WTC11 (cell line): Measurements from ENCODE around the gene ABCA13. TPM values are rescaled to one million over a fixed set of nuclear protein-coding genes. Genes with fewer than 3 reads are reported as not detected.
A peak's percentile ranks its signal among the peaks of the same experiment; 100 is the strongest.
"Not testable (repeated sequence)": the region's sequence is repeated elsewhere in the genome, so short reads cannot be mapped to it uniquely, and the experiment has no call there.

Experiments used
- ATAC-seq: fragments of 200-7000 bp; cut with Tn5 transposase; 2 replicates; pipeline ENCODE4 v1.10.0; 2021; ENCODE audit warnings: mild to moderate bottlenecking, moderate library complexity
- CTCF ChIA-PET: fragments of 300-600 bp; sonication (Branson Sonifier 250); formaldehyde crosslinking; loops from one replicate; lab custom pipeline; 2021; ENCODE audit warnings: antibody characterized with exemption; lab: Charles Lee
- POLR2A ChIA-PET: fragments of 350-600 bp; sonication (Branson Sonifier 250); formaldehyde crosslinking; loops from one replicate; lab custom pipeline; 2021; ENCODE audit warnings: antibody characterized with exemption; lab: Charles Lee
- DNase-seq: peaks from one replicate; pipeline ENCODE4 v3.0.0; 2021; ENCODE audit warnings: low spot score
- H3K27ac Mint-ChIP-seq: 2 replicates; pipeline ENCODE4 v1.8.0; 2021; ENCODE audit warnings: mixed read lengths
- H3K27me3 Mint-ChIP-seq: 2 replicates; pipeline ENCODE4 v1.8.0; 2021; ENCODE audit warnings: low read depth, mild to moderate bottlenecking, moderate library complexity, mixed read lengths
- H3K36me3 Mint-ChIP-seq: 2 replicates; pipeline ENCODE4 v1.8.0; 2021; ENCODE audit warnings: mixed read lengths
- H3K4me1 Mint-ChIP-seq: 2 replicates; pipeline ENCODE4 v1.8.0; 2022; ENCODE audit warnings: mixed read lengths
- H3K4me3 Mint-ChIP-seq: 2 replicates; pipeline ENCODE4 v1.8.0; 2021; ENCODE audit warnings: mild to moderate bottlenecking, moderate library complexity, mixed read lengths
- H3K9me3 Mint-ChIP-seq: 2 replicates; pipeline ENCODE4 v1.8.0; 2021; ENCODE audit warnings: mixed read lengths
- AFF4 ChIP-seq: sonication (generic); formaldehyde crosslinking; IDR thresholded peaks from 2 replicates; pipeline ENCODE4 v1.8.1; 2023; ENCODE audit warnings: mild to moderate bottlenecking, missing genetic modification reagents, borderline replicate concordance
- EMX1 ChIP-seq: fragments of 250-450 bp; sonication (Bioruptor Pico); IDR thresholded peaks from 2 replicates; pipeline ENCODE4 v1.8.0; 2021; ENCODE audit warnings: mild to moderate bottlenecking
- ERG ChIP-seq: fragments of 250-450 bp; sonication (Bioruptor Pico); IDR thresholded peaks from 2 replicates; pipeline ENCODE4 v1.8.0; 2021; ENCODE audit warnings: mild to moderate bottlenecking
- HMGA2 ChIP-seq: fragments of 250-450 bp; sonication (Bioruptor Pico); IDR thresholded peaks from 2 replicates; pipeline ENCODE4 v1.4.0; 2021; ENCODE audit warnings: mild to moderate bottlenecking, moderate library complexity
- ZBTB21 ChIP-seq: sonication (generic); formaldehyde crosslinking; IDR thresholded peaks from 2 replicates; pipeline ENCODE4 v1.8.1; 2023; ENCODE audit warnings: mild to moderate bottlenecking, missing genetic modification reagents, borderline replicate concordance
- ZMAT4 ChIP-seq: fragments of 250-450 bp; sonication (Bioruptor Pico); IDR thresholded peaks from 2 replicates; pipeline ENCODE4 v1.9.0; 2021; ENCODE audit warnings: mild to moderate bottlenecking
- ZNF121 ChIP-seq: sonication (generic); formaldehyde crosslinking; IDR thresholded peaks from 2 replicates; pipeline ENCODE4 v1.8.0; 2023; ENCODE audit warnings: missing genetic modification reagents
- ZNF219 ChIP-seq: sonication (generic); formaldehyde crosslinking; IDR thresholded peaks from 2 replicates; pipeline ENCODE4 v1.8.0; 2023; ENCODE audit warnings: missing genetic modification reagents, mild to moderate bottlenecking, borderline replicate concordance
- ZNF317 ChIP-seq: sonication (generic); formaldehyde crosslinking; IDR thresholded peaks from 2 replicates; pipeline ENCODE4 v1.8.1; 2023; ENCODE audit warnings: low read depth, mild to moderate bottlenecking, moderate library complexity, missing genetic modification reagents, borderline replicate concordance
- total RNA-seq: library from RNA; stranded (reverse); gene quantifications from 3 replicates; pipeline ENCODE4 v1.2.3, GENCODE V29; 2021

ABCA13 gene
- total RNA-seq, 1 experiment from 2014 or later, result 0.04 TPM

GRCh38 chr7:48193421-48193820, 22.2 kb downstream of the ABCA13 start (continued):
- TF ChIP-seq AFF4 (CRISPR knock-in tag) (no peak), ZBTB21 (CRISPR knock-in tag) (no peak)

- H3K9me3 Mint-ChIP-seq, DNase-seq, POLR2A ChIA-PET, H3K27me3 Mint-ChIP-seq, CTCF ChIA-PET, H3K4me3 Mint-ChIP-seq, H3K36me3 Mint-ChIP-seq, H3K27ac Mint-ChIP-seq: not testable (repeated sequence)
- ATAC-seq, result peak; percentile 48
- H3K4me1 Mint-ChIP-seq, result peaks cover 24% of the 10 kb centered on the region
Measured at GRCh38 chr7:48200946-48201589, 29.8 kb downstream of the ABCA13 start.

GRCh38 chr7:48202916-48203315, 31.7 kb downstream of the ABCA13 start:
- H3K4me3 Mint-ChIP-seq, H3K27ac Mint-ChIP-seq, DNase-seq, POLR2A ChIA-PET, H3K36me3 Mint-ChIP-seq, H3K9me3 Mint-ChIP-seq, ATAC-seq, H3K27me3 Mint-ChIP-seq: not testable (repeated sequence)
- CTCF ChIA-PET, result interaction anchor here (1.0 kb wide), 1 partner anchor 48 kb away, joined by 3 read pairs; no protein-coding TSS in a partner anchor
- peaks cover 20% of the 10 kb centered on the region for H3K4me1 Mint-ChIP-seq

GRCh38 chr7:48207155-48207675, 36.0 kb downstream of the ABCA13 start:
- DNase-seq, result no peak
- CTCF ChIA-PET, result no interaction called here
- Mint-ChIP-seq H3K9me3 (peaks cover 23% of the 10 kb centered on the region), H3K27me3 (no peaks in the 10 kb centered on the region), H3K36me3 (peaks cover 10% of the 10 kb centered on the region), H3K4me3 (no peak overlapping the region), H3K27ac (no peak overlapping the region), H3K4me1 (peaks cover 11% of the 10 kb centered on the region)
- TF ChIP-seq ZNF219 (CRISPR knock-in tag) (no peak), ERG (CRISPR knock-in tag) (no peak), ZMAT4 (CRISPR knock-in tag) (no peak)
- no peak for ATAC-seq
- POLR2A ChIA-PET, result no interaction called here

GRCh38 chr7:48209004-48209600, 37.8 kb downstream of the ABCA13 start:
- Mint-ChIP-seq H3K4me1 (peaks cover 4% of the 10 kb centered on the region), H3K4me3 (no peak overlapping the region), H3K27ac (no peak overlapping the region), H3K27me3 (no peaks in the 10 kb centered on the region), H3K9me3 (peaks cover 25% of the 10 kb centered on the region), H3K36me3 (peaks cover 10% of the 10 kb centered on the region)
- TF ChIP-seq ZNF121 (no peak), HMGA2 (CRISPR knock-in tag) (peak; percentile 93), EMX1 (no peak), ZNF317 (CRISPR knock-in tag) (no peak)
- CTCF ChIA-PET, result no interaction called here
- POLR2A ChIA-PET, result no interaction called here
- no peak for DNase-seq
- ATAC-seq, result no peak
